Tibial artery (tissue), 4 donors: ENCODE data around the gene CPNE7.

Experiments
- DNase-seq, 2 donors: peaks; one replicate each; pipeline ENCODE4 v3.0.0-alpha.2; 2019
- H3K27ac ChIP-seq, 2 donors: fragments of 200-600 bp; sonication (generic) in 1 of 2; 1 replicate in 1 of 2; 2 replicates in 1 of 2; pipeline ENCODE4 v1.5.1; 2018 to 2019; ENCODE audit warnings: mild to moderate bottlenecking in 1 of 2
- H3K27me3 ChIP-seq, 2 donors: fragments of 200-600 bp; sonication (generic) in 1 of 2; one replicate each; pipeline versions ENCODE4 v1.5.1 to v1.6.0; 2016 to 2019
- H3K36me3 ChIP-seq, 3 donors: fragments of 200-600 bp; sonication (generic) in 2 of 3; one replicate each; pipeline ENCODE4 v1.5.1; 2016 to 2019; ENCODE audit warnings: mild to moderate bottlenecking in 2 of 3
- H3K4me1 ChIP-seq, 4 donors: fragments of 200-600 bp; sonication (generic) in 2 of 4; 1 replicate in 3 of 4; 2 replicates in 1 of 4; pipeline ENCODE4 v1.5.1; 2016 to 2019
- H3K4me3 ChIP-seq, 2 donors: fragments of 200-600 bp; sonication (generic) in 1 of 2; 1 replicate in 1 of 2; 2 replicates in 1 of 2; pipeline ENCODE4 v1.5.1; 2018 to 2019; ENCODE audit warnings: mild to moderate bottlenecking in 2 of 2
- H3K9me3 ChIP-seq, 3 donors: fragments of 200-600 bp; sonication (generic) in 1 of 3; one replicate each; pipeline ENCODE4 v1.5.1; 2016 to 2019
- intact Hi-C: fragments of 100-400 bp; cut with DNase I; formaldehyde crosslinking; loops from one replicate; pipeline ENCODE4 v1.15.0; 2023; ENCODE audit warnings: low total_unique reads
- TF ChIP-seq, protein P1 (sequence below), 2 experiments: fragments of 200-600 bp in 1 of 2; fragments of 450-650 bp in 1 of 2; IDR thresholded peaks; one replicate each; pipeline ENCODE4 v1.5.1; 2017 to 2019; ENCODE audit warnings: antibody characterized with exemption in 2 of 2, mild to moderate bottlenecking in 1 of 2, moderate library complexity in 1 of 2

The CPNE7 gene

GRCh38 chr16:89571636-89572035 lies 3.9 kb upstream of the CPNE7 start:
- Histone ChIP-seq H3K4me3 (no peak overlapping the region), H3K4me1 (peaks cover 0 to 28% (median 21%) of the 10 kb centered on the region in 4 donors), H3K9me3 (no peaks in the 10 kb centered on the region), H3K36me3 (no peaks in the 10 kb centered on the region), H3K27ac (no peak overlapping the region), H3K27me3 (peaks cover 8 to 70% of the 10 kb centered on the region in 2 donors)
- DNase-seq: no peak
- TF ChIP-seq, protein P1, sequence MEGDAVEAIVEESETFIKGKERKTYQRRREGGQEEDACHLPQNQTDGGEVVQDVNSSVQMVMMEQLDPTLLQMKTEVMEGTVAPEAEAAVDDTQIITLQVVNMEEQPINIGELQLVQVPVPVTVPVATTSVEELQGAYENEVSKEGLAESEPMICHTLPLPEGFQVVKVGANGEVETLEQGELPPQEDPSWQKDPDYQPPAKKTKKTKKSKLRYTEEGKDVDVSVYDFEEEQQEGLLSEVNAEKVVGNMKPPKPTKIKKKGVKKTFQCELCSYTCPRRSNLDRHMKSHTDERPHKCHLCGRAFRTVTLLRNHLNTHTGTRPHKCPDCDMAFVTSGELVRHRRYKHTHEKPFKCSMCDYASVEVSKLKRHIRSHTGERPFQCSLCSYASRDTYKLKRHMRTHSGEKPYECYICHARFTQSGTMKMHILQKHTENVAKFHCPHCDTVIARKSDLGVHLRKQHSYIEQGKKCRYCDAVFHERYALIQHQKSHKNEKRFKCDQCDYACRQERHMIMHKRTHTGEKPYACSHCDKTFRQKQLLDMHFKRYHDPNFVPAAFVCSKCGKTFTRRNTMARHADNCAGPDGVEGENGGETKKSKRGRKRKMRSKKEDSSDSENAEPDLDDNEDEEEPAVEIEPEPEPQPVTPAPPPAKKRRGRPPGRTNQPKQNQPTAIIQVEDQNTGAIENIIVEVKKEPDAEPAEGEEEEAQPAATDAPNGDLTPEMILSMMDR (IDR thresholded peaks at IDR 0.05): no peak
- intact Hi-C loops: no loop called here

GRCh38 chr16:89572073-89572484 lies 3.5 kb upstream of the CPNE7 start:
- H3K36me3 ChIP-seq: no peaks in the 10 kb centered on the region
- no peak overlapping the region for H3K4me3 ChIP-seq
- intact Hi-C loops: no loop called here
- H3K27me3 ChIP-seq: peaks cover 8 to 74% of the 10 kb centered on the region in 2 donors
- no peak overlapping the region for H3K27ac ChIP-seq
- no peaks in the 10 kb centered on the region for H3K9me3 ChIP-seq
- H3K4me1 ChIP-seq: peaks cover 0 to 28% (median 21%) of the 10 kb centered on the region in 4 donors
- TF ChIP-seq, protein P1 (IDR thresholded peaks at IDR 0.05): no peak
- DNase-seq: no peak

- TF ChIP-seq, protein P1 (IDR thresholded peaks at IDR 0.05): no peak
- Histone ChIP-seq H3K36me3 (no peaks in the 10 kb centered on the region), H3K27ac (no peak overlapping the region), H3K27me3 (peaks cover 8 to 80% of the 10 kb centered on the region in 2 donors), H3K4me3 (no peak overlapping the region), H3K9me3 (no peaks in the 10 kb centered on the region), H3K4me1 (peaks cover 0 to 28% (median 21%) of the 10 kb centered on the region in 4 donors)
- no peak for DNase-seq
- intact Hi-C loops: no loop called here
Observed at GRCh38 chr16:89572485-89573205, 2.9 kb upstream of the CPNE7 start.

DNA sequence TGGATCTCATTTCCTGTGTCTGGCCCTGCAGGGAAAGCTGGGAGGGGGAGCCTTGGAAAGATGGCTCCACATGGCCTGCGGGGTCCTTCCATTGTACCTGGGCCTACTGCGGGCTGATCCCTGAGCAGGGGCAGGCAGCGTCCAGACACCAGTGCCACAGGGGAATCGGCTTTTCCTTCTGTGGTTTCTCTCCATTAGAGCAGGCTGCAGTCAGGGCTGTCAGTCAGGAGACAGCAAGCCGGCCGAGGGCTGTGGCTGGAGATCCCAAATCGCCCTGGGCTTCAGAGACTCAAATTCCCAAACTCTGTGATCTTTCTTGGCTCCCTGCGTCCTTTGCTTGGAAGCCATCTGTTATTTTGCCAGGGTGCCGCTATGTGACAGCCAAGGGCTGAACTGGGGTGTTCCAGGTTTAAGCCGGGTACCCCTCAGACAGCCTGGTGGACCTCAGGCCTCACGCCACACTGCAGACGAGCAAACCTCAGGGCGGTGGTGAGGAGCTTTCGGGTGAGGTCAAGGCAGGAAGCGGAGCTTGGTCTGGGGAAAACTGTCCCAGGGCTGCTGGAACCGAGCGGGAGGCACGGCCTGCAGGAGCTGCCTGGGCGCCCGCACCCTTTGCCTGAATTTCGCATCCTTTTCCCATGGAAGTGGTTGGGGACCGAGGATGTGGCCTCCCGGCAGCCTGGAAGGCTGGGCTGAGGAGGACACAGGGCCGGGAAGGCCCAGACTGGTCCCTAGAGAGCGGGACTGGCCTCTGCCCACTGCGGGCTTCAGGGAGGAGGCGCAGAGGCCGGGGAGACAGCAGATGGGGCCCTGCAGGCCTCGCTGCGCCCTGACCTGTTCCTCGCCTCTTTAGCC lies 1.5 kb upstream of the CPNE7 start:
- H3K36me3 ChIP-seq: no peaks in the 10 kb centered on the region
- no peak for DNase-seq
- TF ChIP-seq, protein P1 (IDR thresholded peaks at IDR 0.05): no peak
- H3K27ac ChIP-seq: no peak overlapping the region
- H3K9me3 ChIP-seq: no peaks in the 10 kb centered on the region
- H3K4me3 ChIP-seq: peak overlapping the region in 1 of 2 donors; percentile 39
- H3K4me1 ChIP-seq: peaks cover 0 to 28% (median 21%) of the 10 kb centered on the region in 4 donors
- peaks cover 8 to 79% of the 10 kb centered on the region in 2 donors for H3K27me3 ChIP-seq
- intact Hi-C loops: no loop called here

DNA sequence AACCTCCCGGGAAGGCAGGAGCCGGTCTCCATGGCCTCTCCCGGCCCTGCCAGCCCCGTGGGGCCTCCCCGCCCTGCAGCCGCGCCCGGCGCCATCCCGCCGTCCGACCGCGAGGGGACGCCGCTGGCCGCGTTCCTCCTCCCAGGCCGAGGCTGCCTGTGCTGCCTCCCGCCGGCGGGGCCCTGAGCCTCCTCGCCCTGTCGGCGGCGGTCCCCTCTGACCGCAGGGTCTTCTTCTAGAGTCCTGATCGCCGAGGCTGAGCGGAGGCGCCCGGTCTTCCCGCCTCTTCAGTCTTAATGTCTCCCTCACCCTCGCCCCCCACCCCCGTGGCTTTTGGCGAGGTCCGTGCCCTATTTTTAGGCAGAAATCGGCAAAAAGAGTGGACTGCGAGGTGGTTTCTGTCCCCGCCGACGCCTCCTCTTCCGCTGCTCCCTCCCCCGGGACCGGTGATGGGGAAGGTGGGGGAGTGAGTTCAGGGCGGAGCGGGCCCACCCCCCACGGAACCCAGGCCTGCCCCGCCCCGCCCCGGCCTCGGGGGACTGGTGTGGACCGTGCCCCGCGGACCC lies 794 bp upstream of the CPNE7 start:
- intact Hi-C loops: no loop called here
- Histone ChIP-seq H3K27me3 (peaks cover 8 to 72% of the 10 kb centered on the region in 2 donors), H3K4me1 (peaks cover 0 to 28% (median 21%) of the 10 kb centered on the region in 4 donors), H3K36me3 (no peaks in the 10 kb centered on the region), H3K9me3 (no peaks in the 10 kb centered on the region), H3K27ac (no peak overlapping the region), H3K4me3 (peak overlapping the region; percentile 4 to 39)
- no peak for DNase-seq
- TF ChIP-seq, protein P1 (IDR thresholded peaks at IDR 0.05): peak; percentile 36 to 44
